ENCODE measurements around the gene C6orf47.

Gene C6orf47

DNA sequence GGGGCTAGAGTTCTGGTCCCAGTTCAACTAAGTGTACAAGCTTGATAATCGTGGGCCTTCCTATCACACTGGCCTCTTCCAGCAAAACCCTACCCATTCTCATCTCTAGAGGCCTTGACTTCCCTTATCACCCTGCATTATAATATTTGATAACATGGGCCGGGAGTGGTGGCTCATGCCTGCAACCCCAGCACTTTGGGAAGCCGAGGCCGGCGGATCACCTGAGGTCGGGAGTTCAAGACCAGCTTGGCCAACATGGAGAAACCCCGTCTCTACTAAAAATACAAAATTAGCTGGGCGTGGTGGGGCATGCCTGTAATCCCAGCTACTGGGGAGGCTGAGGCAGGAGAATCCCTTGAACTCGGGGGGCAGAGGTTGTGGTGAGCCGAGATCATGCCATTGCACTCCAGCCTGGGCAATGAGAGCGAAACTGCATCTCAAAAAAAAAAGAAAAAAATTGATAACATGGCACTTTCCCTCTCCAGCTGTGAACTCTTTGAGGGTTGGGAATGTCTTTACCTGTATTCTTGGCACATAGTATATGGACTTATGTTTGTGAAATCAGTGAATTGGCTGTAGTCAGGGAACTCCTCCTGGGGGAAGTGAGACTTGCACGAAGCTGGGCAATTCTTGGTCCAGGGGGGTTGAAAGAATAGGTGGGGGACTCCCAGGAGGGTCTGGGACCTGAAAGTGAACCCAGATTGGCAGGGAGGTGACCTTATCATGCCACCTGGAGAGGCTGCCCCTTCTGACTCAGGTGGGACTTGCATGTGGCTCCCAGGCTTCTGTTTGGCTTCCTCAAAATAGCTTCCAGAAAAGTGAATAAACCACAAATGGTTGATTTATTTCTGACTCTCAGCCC is 915 bp upstream of the C6orf47 start:
- no peak for DNase-seq (ENCODE audit: low spot score)

DNA sequence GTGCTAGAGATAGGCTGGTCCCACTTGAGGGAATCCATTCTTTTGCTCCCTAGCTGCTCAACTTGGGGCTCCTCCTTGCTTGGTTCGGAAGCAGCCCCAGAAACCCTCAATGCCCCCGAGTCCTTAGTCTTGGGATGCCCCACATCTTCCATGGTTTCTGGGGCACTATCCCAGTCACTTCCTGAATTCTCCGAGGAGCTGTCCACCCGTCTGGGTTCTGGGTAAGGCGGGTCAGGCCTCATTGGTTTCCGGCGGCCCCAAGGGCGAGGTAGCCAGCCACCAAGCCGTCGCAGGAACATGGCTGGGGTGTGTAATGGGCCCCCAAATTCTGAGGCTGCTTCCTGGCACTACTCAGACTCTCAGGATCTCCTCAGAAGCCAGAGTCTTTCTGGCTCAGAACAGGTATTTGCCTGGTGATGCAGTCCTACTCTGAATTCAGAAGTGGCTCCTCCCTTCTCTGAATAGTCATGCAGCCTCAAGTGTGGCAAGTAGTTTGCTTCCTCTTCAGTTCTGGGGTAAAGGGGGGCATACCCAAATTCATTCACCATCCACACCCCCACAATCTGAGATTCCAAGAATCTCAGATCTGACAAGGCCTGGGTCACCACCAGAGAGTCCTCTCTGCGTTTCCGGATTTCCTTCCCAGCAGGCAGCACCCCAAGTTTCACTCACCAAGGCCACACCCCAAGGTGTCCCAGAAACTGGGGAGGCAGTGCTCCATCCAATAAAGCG is 763 bp downstream of the C6orf47 start:
- DNase-seq (ENCODE audit: low spot score) = peak; percentile 42

DNA sequence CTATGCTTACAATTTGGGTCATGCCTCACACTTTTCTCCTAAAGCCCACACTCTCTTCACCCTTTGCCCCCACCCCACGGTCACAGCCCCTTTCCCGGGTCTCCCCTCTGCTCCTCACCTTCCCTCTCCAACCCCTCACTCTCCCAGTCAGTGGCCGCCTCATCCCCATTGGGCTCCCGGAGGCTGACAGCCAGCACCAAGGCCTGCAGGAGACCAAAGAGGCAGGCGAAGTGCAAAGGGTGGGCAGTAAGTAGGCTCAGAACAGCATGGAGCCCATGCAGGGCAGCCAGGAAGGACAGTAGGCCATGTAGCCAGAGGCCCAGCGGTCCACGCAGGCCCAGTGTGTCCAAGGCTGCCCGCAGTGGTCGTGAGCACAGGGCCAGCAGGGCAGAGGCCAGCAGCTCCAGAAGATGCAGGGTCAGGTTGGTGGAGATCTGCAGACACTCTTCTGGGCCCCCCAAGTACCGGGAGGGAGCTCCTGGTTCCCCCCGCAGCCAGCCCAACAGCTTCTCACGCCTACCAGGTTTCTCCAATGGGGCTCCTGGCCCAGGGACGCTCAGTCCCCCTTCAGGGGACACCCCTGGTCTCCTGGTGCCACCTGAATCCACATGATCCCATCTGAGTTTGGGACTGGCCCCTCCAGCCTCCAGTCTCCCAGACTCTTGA is 1.5 kb downstream of the C6orf47 start:
- no peak for DNase-seq (ENCODE audit: low spot score)

DNA sequence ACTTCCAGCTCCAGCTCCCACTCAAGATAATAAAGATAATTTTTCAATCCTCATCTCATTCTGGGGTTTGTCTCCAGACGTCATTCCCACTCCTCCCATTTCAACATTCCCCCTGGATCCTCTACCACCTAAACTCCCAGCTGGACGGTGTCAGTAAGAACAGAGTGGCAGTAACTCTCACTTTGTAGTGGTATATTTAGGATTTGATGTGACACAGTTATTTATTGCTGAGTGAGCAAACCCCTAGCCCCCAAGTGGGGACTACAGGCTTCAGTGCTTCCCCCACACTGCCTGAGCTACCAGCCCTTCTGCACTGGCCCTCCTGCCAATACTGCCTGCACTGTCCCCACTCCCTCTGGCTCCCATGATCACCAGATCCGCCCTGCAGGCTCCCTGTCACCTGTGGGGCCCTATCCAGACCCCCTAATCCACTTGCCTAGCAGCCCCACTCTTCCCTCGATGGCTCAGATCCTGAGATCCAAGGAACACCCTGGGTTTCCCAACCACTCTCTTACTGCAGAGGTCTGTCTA is 2.4 kb downstream of the C6orf47 start:
- DNase-seq (ENCODE audit: low spot score) = no peak

DNA sequence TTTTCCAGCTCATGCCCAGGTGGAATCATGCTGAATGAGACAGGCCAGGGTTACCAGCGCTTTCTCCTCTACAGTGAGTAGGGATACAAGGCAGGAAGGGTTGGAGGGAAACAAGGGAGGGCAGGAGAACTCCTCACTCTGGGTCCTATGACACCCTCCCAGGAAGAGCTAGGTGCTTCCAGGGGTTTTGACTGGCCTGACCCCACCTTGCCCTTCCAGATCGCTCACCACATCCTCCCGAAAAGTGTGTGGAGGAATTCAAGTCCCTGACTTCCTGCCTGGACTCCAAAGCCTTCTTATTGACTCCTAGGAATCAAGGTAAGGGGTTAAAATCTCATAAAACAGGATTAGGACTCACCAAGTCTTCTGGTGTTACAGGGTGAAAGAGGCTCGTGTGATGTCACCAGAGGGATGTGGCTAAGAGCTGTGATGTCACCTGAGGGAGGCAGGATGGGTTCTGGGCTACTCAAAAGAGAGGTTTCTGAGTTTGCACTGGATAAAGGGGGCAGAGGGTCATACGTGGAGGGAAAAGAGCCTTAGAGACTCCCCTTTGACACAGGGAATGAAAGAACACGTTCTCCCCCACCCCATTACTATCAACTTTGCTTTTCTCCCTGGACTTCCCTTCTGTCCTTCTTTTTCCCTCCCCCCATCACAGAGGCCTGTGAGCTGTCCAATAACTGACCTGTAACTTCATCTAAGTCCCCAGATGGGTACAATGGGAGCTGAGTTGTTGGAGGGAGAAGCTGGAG is 3.0 kb downstream of the C6orf47 start:
- DNase-seq (ENCODE audit: low spot score) = no peak

DNA sequence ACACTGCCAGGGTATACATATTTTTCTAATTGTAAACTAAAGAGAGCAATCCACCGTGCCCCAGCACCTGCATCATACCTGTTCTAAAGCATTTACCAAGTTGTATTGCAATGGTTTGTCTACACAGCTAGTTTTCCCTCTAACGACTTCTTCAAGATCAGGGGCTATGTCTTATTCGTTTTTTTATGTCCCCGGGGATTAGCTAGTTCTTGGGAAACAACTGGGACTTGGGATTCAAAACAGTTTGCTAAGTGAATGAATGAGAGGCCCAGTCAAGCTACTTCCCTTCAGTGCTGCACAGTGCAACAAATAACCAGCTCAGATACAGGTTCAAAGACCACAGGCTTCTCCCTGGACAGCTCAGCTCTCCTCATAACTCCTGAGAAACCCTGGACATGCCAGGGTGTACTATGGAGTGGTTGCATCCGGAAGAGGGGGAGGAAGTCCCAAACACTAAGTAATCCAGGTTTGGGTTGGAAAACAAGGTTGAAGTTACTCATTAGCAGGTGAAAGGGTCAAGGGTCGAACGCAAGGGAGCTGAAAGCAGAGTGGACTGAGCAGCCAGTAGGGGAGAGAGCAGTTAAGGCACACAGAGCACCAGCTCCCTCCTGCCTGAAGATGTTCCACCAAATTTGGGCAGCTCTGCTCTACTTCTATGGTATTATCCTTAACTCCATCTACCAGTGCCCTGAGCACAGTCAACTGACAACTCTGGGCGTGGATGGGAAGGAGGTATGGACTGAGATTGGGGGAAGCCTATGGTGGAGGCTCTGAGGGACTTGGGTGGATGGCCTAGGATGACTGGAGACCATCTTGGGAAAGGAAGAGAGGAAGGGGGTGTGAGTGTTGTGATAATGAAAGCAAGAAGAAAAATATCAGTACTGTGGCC is 5.0 kb downstream of the C6orf47 start, which contains the start of gene APOM:
TSS of gene APOM (plus strand) at position 546 of the 889 bp plus-strand sequence. CDS start at position 619, 73 bp downstream.
- DNase-seq (ENCODE audit: low spot score) = no peak

DNA sequence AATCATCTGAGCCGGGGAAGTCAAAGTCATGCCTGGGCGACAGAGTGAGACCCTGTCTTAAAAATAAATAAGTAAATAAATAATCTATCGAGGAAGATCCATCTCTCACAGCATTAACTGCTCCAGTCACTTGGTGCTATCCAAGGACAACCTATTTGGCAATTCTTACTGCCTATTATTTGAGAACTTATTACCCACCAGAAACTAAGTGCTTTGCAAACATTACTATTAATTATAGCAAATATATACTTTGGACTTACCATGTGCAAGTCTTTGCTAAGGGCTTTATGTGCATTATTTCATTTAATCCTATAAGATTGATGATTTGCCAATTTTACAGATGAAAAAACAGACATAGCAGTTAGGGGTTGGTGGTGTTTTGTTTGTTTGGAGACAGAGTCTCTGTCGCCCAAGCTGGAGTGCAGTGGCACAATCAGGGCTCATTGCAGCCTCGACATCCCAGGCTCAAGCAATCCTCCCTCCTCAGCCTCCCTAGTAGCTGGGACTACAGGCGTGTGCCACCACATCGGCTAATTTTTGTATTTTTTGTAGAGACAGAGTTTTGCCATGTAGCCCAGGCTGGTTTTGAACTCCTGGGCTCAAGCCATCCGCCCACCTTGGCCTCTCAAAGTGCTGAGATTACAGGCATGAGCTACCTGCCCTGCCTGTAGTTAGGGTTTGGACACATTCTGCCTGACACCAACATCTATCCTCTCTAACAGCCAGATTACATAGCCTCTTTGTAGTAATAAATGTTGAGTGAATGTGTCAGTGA is 5.8 kb downstream of the C6orf47 start:
- DNase-seq (ENCODE audit: low spot score) = no peak

DNA sequence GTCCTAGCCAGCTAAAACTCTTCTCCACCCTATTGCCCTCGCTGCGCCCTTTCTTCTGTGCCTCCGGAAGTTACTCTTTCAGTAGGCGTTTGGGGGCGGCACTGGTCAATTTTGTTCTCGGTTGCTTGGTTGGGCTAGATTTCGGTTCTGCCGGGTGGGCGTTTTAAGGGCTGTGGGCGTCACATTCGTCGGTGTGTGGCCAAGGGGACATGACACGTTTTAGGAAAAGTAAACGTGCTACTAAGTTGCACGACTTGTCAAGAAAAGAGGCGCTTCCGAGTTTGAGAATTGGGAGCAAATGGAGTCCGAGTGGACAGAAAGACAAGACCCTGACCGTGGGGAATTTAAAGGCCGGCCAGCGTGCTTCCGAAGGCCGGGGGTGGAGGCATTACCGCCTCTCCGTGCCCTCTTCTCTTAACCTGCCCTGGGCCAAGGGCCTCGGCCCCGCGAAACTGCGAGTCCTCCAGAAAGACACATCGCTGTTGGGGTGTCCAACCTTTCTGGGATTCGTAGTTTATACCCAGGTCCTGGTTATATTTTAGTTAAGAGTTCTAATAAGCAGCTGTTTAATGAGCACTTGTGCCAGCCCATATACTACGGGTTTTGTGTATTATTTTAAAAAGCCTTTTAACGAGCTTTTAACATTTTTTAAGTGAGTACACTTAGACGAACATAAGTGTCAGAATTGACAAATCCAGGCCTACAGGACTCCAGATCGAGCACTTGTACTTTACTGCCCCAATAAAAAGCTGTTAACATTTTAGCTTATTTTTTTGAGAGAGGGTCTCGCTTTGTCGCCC is 7.5 kb downstream of the C6orf47 start:
- peak; percentile 91 for DNase-seq (ENCODE audit: low spot score)

DNA sequence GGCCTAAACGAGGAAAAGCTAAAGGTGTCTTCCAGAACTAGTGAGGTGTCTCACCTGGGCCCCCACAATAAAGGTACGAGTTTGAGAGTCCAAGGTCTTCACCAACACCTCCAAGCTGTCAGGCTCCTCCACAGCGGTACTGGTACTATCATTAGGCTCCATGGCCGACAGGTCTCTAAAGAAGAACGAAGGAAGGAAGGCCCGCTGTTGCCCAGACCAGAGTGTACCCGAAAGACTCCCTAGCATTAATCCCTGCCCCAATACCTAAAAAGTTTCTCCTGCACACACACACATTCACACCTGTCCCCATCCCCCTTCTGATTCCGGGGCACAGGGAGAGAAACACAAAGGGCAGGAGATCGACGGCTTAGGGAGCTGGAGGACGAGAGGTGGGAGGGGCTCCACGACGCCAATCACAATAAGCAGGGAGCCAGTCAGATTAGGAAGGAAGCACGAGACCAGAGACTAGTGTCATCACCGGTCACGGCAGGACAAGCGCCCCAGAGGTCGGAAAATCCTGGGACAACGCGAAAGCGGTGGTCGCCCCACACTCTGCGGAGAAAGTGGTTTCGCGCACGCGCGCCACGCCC is 8.9 kb downstream of the C6orf47 start:
- DNase-seq (ENCODE audit: low spot score) = peak; percentile 86

DNA sequence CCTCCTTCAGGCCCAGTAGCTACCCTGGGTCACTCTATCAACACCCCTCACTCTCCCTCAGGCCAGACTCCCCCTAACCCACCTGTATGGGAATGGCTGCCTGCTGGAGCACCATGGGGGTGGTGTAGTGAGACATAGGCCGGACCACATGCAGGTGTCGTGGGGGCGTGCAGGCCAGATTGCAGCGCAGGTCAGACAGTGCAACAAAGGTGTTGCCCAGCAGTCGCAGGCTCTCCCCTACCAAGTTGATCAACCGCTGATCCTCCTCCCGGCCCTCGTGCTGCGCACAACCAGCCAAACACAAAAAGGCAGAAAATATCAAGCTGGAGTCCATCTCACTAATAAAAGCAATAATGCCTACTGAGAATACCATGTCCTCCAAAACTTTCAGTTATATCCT is 15.3 kb downstream of the C6orf47 start:
- DNase-seq (ENCODE audit: low spot score) = no peak

DNA sequence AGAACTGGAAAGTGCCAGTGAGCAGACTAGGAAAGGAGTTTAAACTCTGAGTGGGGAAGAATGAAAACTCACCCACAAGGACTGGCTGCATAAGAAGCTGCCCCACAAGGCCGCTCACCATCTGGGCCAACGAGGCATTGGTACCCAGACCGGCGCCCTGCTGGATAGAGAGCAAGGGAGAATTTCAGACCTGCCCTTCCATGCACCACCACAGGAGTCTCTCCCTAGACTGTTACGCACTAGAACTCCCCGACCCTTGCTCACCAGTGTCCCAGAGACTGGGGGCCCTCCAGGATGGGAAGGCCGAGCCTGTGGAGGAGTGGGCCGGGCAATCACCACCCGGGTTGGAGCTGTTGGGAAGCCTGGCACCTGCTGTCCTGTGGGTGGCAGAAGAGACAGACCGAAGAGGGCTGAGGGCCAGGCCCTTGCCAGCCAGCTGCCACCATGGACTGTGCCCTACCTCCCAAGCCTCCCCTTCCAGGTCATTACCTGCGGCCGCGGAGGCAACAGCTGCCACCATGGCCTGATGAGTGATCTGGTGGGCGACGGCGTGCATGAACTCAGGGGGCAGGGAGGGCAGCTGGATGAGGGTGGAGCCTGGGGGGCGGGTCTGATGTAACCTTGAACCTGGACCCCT is 16.6 kb downstream of the C6orf47 start:
- no peak for DNase-seq (ENCODE audit: low spot score)

DNA sequence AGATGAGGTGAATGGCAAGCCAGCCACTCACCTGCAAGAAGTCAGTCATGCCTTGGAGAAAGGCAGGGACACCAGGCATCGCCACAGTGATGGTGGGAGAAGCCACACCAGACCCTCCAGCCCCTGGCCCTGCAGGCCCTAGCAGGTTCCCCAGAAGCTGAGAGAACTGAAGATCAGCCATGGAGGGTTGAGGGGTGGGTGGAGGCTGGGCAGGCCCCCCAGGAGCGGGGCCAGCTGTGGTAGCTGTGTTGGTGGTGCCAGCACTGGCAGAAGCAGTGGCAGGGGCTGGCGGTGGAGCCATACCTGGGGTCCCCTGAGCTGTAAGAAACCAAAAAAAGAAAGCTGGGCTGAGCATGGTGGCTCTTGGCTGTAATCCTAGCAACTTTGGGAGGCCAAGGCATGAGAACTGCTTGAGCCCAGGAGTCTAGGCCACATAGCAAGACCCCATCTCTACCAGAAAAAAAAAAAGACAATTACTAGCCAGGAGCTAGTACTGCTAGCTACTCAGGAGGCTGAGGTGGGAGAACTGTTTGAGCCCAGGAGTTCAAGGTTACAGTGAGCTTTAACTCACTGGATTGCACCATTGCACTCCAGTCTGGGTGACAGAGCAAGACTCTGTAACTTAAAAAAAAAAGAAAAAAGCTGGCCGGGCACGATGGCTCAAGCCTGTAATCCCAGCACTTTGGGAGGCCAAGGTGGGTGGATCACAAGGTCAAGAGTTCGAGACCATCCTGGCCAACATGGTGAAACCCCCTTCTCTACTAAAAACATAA is 17.6 kb downstream of the C6orf47 start:
- no peak for DNase-seq (ENCODE audit: low spot score)

DNA sequence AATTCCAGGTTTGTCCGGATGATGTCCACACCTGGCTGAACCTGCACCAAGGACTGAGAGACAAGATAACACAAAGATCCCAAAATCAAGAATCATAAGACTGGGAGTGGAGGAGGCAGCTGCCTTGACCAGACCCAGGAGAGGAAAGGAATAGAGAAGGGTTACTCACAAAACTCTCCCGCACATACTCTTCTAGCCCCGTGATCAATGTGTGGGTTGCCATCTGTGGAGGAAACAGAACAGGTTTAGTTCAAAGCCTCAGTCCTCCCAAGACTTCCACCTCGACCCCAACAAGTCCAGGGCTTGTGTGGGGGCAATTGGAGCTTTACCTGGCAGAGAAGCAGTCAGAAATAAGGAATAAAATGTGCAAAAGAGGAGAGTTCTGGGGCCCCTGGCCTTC is 19.2 kb downstream of the C6orf47 start:
- DNase-seq (ENCODE audit: low spot score) = no peak

DNA sequence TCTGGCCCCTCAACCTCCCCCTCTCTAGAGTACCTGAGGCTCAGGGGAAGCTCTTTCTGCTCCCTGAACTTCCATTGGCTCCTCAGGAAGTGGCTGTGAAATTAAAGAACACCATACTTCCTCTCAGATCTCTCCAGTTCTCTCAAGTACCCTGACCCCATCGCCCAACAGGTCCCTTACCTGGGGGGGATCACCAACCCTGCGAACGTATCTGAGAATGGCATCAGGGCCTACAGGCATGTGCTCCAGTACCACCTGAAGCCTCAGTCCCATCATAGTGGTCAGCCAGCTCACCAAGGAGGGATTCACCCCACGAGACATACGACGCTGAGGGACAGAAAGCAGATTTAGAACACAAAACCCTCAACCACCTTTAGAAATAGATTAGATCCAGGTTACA is 20.0 kb downstream of the C6orf47 start:
- no peak for DNase-seq (ENCODE audit: low spot score)

DNA sequence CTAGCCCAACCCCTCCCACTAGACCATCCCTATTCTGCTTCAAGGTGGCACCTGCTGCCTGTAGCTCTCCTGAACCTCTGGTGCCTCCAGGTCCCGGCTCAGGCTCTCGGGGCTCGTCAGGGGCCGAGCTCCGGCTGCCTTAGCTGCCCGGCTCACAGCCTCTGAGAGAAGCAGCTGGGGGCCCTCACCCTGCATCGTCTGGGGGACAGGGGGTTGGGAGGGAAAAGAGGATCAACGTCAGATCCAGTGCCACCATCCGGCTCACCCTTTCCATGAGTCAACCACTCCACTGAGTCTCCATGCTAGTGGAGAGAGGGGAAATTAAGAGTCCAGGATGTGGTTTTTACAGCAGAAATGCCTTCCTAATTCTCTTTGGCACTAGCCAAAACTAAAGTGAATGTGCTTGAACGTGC is 21.1 kb downstream of the C6orf47 start:
- DNase-seq (ENCODE audit: low spot score) = peak; percentile 69

DNA sequence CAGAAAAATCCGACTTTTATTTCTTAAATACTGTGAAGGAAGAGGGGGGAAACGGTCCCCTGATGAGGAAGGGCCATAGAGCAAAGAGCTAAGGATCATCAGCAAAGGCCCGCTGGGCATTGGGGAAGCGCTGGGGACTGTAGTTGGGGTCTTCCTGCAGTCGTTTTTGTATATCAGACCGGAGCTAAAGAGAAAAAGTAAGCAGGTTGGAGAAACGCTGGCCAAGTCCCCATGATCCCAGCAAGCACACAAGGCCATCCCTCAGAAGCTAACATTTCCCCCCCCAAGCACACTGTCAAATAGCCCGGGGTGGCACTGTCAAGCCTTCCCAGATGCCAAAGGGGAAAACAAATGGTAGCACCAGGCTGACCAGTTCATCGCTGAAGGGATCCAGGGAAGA is 21.5 kb downstream of the C6orf47 start:
- DNase-seq (ENCODE audit: low spot score) = no peak
